Right renal cortex interstitium (tissue), 3 donors: ENCODE measurements around the gene AGAP1. TPM values are rescaled to one million over a fixed set of nuclear protein-coding genes. Genes with fewer than 3 reads are reported as not detected.
"Not testable (repeated sequence)": the region's sequence is repeated elsewhere in the genome, so short reads cannot be mapped to it uniquely, and the experiment has no call there.

Experiments
- DNase-seq, 3 donors: peaks; one replicate each; pipeline ENCODE4 v3.0.0-alpha.2; 2013; ENCODE audit warnings: low read depth in 3 of 3, low spot score in 2 of 3
- polyA plus RNA-seq, 3 donors: library from polyadenylated mRNA; unstranded; fragments of 120-200 nt; gene quantifications; one replicate each; pipeline ENCODE4 v1.2.1, GENCODE V29; 2013; ENCODE audit not compliant: insufficient read length in 3 of 3

Gene AGAP1
- polyA plus RNA-seq, 3 donors, result 18.0 to 22.6 (median 21.2) TPM

DNA sequence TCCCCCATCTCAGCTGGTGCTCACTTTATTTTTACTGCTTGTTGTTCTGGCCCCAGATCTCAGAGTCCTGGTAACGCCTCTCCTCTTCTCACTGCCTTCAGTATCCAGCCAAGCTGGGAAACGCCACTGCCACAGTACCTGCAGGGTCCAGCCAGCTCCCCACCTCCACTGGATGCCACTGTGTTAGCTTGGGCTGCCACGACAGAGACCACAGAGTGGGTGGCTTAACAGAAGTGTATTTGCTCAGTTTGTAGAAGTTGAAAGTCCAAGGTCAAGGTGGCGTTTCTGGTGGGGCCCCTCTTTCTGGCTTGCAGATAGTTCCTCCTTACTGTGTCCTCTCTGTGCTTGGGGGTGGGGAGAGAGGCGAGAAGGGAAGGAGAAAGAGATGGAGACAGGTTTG lies 107.1 kb downstream of the AGAP1 start:
- no peak for DNase-seq

DNA sequence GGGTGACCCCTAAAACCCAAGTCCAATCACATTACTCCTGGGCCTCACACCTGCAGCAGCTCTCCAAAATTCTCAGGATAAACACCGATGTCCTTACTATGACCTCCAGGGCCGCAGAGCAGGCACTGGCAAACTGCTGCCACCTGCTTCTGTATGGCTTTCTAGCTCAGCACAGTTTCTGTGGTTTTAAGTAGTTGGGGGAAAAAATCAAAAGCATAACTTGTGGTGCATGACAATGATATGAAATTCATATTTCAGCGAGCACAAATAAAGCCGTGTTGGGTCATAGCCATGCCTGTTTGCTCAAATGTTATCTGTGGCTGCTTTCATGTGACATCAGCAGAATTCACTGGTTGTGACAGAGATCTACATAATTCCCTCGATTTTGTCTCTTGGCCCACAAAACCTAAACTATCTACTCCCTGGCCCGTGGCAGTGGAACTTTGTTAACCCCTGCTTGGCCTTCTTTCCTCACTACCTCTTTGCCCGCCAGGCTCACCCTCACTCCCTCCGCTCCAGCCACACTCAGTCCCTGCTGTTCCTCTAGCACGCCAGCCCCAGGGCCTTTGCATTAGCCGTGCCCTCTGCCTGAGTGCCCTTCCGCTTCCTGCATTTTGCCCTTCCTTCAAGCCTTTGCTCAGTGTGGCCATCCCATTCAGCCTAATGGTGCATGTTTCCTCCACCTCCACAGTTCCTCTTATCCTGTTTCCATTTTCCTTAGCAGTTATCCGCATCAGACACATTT lies 108.3 kb downstream of the AGAP1 start:
- no peak for DNase-seq

DNA sequence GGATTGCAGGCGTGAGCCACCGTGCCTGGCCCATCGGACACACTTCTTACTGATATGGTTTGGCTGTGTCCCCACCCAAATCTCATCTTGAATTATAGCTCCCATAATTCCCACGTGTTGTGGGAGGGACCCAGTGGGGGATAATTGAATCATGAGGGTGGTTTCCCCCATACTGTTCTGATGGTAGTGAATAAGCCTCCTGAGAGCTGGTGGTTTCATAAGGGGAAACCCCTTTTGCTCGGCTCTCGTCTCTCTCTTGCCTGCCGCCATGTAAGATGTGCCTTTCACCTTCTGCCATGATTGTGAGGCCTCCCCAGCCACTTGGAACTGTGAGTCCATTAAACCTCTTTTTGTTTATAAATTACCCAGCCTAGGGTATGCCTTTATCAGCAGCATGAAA lies 109.1 kb downstream of the AGAP1 start:
- not testable (repeated sequence) for DNase-seq

DNA sequence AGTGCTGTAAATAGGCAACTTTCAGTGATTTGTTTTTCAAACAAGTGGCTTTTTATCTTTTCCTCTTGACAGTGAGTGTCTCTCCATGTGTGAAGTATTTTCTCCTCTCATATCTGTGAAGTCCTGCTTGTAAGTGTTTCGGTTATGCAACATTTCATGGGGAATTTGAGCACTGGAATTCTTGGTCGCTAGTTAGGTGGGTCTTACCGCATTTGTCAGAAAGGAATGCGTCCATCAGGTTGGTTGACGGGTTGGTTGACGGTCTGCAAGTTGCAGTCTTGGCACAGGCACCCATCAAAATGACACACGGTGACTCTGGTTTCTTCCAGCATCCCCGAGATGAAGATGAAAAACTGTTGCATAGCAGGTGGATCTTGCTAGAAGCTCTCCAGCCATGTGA lies 109.8 kb downstream of the AGAP1 start:
- no peak for DNase-seq

DNA sequence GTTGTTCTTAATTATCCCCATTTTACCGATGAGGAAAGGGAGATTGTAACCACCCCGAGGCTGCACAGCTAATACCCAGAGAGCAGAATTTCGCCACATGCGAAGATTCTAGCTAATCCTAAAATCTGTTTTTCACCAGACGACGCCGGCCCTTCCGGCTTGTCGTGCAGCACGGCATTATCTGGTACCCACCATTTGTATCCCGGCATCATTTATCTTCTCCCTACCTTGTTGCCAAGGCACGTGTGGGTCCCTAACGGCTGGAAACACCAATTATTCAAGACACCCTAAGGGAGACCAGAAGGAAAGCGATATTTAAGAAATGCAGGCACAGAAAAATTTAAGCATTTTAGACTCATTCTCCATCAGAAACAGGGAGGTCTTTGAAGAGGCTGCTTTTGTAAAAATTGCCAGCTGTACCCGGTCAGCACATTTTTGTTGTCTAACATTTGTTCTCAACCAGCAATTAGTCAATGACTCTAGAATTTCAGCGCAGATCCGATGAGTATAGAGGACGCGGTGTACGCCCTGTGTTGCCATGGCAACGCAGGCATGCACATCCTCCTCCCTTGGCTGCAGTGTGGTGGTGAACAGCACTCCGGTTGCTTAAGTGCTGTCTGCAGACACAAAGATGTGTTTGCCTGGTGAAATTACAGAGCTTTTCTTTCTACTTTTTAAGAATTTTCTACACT lies 111.6 kb downstream of the AGAP1 start:
- peak; percentile 45 to 64 (median 50) for DNase-seq

DNA sequence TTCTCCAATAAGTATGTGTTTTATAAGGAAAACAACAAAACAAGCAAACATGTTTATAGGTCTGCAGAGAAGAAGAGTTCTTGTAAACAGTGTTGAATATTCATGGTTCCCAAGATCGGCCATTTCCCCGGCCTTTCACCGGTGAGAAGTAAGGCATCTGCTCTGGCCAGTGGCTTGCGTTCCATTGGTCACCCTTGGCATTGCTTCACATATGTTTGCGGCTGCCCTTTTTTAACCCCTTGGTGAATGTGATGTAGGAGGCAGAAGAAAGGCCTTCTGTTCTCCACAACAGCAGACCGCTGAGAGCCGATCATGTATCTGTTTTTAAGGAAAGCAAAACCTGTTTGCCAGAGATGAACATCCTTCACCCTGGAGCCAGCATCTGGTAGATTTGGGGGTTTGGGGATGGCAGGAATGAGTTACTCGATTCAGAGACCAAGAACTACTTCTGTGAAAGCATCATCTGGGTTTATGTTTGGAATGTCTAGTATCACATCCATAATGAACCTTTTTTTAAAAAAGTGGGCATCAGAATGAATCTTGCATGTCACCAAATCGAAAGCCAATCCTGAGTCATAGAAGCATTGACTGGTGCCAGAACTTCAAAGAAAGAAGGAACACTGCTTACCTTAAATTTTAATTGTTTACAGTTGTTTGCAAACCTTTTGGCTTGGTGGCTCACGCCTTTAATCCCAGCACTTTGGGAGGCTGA lies 112.3 kb downstream of the AGAP1 start:
- DNase-seq, result no peak

DNA sequence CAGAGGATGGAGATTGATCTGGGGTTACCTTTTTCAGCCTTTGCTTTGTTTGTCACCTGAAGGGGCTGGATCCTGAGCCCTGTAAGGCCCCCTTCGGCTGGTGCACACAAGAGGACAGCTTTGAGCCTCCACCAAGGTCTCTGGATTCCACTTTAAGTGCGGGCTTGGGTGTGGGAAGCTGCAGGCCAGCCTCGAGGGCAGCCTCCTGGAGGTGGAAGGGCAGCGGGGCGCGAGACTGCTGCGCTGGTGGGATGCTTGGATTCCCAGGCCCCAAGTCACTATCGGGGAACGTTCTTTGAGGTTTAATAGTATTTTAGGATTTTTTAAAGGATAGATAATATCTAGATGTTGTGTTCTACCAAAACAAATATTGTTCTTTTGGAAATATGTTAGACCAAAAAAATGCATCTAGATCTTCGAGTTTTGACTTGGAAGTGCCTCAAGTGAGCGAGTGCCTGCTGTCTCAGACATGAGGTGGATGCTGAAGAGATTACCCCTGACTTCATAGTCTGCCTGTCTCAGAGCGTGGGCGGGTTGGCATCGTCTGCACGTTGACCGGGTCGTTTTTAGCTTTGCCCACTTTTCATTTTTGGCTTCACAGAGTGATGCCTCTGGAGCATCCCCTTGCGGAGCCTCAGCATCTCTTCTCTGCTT lies 113.8 kb downstream of the AGAP1 start:
- no peak for DNase-seq

DNA sequence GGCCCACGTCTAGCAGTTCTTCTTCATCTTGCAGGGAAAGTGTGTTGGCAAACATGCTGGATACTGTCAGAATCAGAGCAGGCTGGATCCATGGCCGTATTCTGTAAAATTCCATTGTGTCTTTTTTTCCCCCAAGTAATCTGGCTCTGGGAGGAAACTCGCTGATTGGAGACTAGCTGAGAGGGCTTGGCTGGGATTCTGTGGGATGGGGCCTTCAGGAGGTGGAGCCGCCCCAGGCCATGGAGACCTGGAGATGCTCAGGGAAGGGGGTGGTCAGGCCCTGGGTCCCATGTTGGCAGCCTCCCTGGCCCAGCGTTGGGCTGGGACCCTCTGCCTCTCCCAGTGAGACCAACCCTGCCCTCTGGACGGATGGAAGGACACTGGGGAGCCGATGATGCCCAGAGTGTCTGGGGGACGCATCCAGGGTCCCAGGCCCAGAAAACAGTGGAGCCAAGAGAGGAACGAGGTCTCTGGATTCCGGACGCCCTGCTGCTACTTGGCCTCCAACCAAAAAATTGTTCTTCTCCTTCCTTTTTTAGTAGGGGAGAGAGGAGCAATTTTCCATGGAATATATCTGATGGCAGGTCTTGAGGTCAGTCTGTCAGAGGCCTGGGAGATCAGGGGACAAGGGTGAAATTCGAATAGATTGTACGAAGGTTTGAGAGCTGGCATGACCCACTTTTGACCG lies 114.5 kb downstream of the AGAP1 start:
- no peak for DNase-seq

DNA sequence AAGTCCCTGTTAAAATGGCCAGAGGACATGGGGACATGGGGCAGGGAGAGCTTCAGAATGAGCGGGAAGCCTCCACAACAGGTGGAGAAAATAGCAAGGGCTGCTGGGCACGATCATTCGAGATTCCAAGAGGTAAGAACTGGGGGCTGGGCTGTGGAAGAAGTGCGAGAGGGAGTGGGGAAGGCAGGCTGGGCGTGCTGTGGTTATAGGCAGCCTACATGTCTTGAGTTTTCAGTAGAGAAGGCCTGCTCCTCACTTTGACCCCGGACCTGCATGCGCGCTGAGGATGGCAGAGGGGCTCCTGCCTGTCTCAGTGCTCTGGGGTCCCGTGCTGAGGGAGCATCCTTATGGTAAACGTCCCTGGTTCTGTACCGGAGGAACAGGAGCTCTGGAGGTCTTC lies 115.5 kb downstream of the AGAP1 start:
- DNase-seq, result no peak

DNA sequence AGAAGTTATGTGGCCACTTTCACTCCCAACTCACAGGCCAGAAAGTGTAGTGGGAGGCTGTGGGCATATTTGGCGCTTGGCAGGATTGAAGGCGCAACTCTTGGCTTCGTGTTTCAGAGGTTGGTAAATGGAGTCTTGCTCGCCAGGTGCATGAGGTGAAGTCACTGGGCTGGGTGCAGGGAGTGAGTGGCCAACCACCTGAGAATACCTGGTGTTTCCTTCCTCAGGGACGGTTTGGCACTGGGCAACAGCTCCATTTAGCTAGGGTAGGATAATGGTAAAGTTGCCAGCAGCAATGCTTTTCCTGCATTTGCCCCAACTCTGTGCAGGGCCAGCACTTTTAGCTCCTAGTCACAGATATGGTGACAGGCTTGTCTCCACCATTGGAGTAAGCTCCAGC lies 115.9 kb downstream of the AGAP1 start:
- no peak for DNase-seq

DNA sequence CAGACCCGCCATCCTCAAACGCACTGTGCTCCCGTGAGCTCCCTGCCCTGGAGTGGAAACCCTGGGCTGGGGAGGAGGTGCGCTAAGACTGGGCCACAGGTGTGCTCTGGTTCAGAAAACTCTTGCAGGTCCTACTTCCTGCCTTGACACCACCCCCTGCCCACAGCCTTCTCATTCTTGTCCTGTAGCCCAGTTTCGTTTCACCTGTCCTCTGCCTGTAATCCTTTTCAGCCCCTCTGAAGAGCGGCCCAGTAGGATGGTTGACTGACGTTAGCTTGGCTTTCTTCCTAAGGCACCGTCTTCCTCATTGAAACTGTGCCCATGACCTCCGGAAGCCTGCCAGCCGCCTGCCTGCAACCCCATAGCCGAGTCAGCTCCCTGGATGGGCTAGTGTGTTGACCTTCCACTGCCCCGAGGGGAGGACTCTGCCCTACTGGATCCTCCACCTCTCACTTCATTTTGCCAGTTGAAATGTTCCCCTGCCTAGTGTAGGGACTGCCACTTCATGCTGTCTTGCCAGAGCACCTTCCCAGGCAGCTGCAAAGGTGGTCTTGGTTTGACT lies 116.9 kb downstream of the AGAP1 start:
- no peak for DNase-seq

DNA sequence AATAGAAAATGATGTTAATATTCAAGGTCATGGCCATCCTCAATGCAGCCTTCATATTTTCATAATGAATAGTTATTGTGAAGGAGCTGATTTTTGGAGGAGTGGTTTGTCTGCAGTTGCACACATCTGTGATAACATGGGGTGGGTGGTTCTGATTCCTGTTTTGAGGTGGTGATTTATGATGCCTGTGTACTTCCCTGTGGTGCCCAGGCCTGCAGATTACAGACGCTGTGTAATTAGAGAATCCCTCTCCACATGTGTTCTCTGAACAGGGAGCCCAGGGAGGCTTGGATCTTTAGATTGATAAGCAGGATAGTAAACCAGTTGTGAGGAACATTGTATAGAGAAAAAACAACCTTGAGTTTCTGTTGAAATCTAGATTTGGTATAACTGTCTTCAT lies 117.5 kb downstream of the AGAP1 start:
- DNase-seq, result no peak

DNA sequence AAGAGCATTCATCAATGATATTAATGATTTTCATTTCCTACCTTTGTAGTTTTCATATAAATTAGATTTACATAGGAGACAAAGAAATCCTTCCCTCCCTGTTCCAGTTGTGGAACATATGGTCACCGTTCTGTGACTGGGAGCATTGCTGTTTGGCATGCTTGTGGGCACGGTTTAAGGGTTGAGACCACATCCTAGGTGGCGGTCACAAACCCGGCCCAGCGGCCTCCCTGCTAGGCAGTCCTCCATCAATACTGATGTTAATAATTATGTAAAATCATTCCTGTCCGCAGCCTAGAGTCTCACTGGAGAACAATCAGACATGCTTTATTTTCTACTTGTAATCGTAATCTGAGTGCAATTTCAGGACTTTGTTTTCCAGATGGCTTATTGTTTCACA lies 117.9 kb downstream of the AGAP1 start:
- no peak for DNase-seq

DNA sequence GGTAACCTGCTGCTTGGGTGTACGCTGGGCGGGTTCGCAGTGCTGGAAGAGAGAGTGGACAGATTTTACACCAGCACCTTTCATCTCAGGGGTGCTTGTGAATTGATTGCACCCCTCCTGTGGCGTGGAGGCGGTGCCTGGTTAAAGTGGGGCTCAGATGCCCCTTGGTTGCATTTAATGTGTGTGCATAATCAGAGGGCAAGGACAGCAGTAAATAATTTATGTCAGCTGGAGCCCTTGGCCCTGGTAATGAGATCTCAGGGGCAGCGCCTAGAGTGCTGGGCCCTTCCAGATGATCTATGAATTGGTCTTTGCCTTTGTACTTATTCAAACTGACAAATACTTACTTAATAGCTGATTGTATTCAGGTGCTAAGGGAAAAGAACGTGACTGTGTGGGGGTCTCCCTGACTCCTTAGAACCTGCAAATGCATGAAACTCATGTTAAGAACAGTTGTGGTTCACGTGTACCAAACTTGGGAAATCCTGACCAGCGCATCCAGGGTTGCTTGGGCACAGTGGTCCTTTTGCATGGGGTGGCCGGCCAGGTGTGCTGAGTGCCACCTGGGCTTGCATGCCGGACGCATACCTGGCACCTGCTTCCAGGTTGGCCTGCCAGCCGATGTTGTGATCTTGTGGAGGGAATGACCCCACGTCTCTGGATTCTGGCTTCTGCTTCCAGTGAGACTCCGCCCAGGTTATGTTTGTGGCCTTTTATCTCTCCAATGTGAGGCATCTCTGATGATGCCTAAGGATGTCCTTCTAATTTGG lies 118.5 kb downstream of the AGAP1 start:
- no peak for DNase-seq

DNA sequence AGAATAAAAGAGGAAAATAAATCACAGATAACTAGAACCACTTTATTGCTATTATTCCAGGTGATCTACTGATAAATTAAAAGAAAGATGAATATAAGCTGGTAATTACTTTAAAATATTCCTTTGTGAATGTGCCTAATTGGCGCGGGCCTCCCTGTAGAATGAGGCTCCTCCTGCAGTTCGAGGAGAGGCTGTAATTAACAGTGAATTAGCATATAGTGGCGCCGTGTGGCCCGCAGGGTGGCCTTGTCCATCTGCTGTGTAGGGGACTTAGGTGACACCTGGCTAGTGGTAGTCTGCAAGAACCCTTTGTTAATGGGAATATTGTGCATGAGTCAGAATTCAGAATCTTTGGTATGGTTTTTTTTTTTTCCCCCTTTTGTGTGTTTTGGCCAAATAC lies 119.8 kb downstream of the AGAP1 start:
- DNase-seq, result no peak

DNA sequence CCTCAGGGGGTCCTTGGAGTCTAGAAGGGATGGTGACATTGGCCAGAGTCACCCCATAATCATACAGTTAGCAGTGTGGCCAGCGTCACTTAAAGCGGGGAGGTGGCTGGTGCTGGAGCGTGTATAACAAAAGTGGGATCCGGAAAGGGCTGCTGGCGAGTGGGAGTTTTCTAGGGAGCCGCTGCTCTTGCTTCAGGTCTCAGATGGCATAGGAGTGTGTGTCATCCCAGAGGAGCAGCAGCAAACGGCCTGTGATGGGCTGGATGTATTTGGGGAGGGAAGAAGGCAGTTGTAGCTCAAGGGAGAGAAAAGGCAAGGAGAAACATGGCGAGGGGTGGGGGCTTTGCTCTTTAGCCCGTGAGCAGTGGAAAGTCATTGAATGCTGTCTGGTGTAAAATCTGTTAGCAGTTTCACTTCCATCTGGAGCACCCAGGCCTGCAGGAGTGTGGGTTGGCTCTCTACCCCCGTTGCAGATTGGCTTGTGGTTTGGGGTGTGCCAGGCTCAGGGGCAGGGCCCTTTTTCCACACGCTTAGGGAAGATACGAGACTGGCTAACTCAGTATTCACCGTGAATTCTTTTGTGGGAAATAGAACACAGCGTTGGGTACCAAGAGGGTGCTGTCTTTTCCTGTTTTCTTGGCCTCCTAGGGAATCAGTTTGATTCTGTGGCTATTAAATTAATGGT lies 120.5 kb downstream of the AGAP1 start:
- no peak for DNase-seq

DNA sequence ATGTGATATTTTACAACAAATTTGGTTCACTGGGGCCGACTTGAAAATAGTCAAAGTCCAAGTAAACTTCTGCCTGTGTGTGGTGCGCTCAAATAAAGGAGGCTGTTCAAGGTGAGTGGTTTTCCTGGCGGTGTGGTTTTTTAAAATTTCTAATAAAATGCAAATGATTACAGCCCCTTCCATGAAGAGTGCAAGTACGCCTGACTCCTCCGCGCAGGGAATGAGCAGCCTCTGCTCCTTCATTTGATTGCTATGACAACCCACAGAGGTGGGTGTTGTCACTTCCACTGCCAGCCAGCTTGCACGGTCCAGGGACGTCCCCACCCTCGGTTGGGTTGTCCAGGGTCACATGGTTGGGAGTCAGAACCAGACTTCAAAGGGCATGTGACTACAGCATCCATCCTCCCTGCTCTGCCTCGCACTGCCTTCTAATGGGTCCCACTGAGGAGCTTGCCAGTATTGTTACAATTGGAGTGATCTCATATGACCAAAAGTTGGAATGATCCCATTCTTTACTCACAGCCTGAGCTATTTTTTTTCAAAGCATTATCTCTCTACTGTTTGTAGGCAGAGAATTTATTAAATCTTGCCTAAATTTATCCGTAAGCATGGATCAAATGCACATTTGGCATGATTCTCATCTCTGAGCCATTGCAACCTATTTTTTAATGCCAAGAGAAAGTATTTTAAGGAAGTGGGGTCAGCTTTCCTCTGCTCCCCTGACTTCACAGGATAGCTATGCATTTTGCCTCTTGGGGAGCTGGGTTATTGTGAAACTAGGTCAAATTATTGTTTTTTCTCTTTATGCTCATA lies 121.3 kb downstream of the AGAP1 start:
- no peak for DNase-seq

DNA sequence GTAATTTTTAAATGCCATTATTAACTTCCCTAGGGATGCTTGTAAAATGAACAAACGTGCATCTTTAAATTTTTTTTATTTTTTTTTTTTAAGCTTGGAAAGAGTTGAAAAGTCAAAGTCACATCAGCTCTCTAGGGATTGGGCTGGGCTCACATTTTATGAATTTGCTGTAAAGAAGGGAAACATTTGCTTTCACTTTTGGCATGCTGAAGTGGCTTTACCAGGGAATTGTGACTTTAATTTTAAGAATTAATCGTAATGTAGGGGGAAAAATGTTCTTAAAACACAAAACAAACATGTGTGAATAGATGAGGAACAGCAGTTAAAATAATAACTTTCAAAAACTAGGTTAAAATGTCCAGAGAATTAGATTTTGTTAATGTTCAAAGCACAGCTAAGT lies 123.0 kb downstream of the AGAP1 start:
- DNase-seq, result no peak
